ENCODE results near the gene MAPT.

GRCh38 chr17:45980855-45981254, 86.5 kb downstream of the MAPT start:
- TF ChIP-seq CTCF (IDR thresholded peaks at IDR 0.05 in 2 of 3, conservative IDR thresholded peaks at IDR 0.05 in 1 of 3; ENCODE audit: borderline replicate concordance in 1 of 3, insufficient read depth in 1 of 3, low read depth in 2 of 3, low read length in 2 of 3) (no peak), ZBTB33 (IDR thresholded peaks at IDR 0.05; ENCODE audit: extremely low read depth, insufficient replicate concordance, low read length) (no peak), POLR2AphosphoS5 (IDR thresholded peaks at IDR 0.05; ENCODE audit: low read depth, low read length) (no peak), JUND (IDR thresholded peaks at IDR 0.05) (no peak), EZH2 (IDR thresholded peaks at IDR 0.05) (no peak), POLR2A (IDR thresholded peaks at IDR 0.05; ENCODE audit: borderline replicate concordance, extremely low read depth, insufficient read depth, insufficient read length) (no peak), CBX3 (IDR thresholded peaks at IDR 0.05; ENCODE audit: low read depth) (no peak), SP1 (IDR thresholded peaks at IDR 0.05; ENCODE audit: low read depth) (no peak), EGR1 (IDR thresholded peaks at IDR 0.05; ENCODE audit: low read depth) (no peak), TCF7L2 (IDR thresholded peaks at IDR 0.05; ENCODE audit: borderline replicate concordance, extremely low read depth, insufficient read depth, insufficient read length) (no peak), CEBPB (IDR thresholded peaks at IDR 0.05; ENCODE audit: low read depth) (no peak), ATF3 (IDR thresholded peaks at IDR 0.05) (no peak)

Data from HCT116 (cell line).